GM12878 (cell line): ENCODE data around the gene ZIC5. TPM values are rescaled to one million over a fixed set of nuclear protein-coding genes. Genes with fewer than 3 reads are reported as not detected.

Experiments used
- ATAC-seq: fragments of 200-7000 bp; cut with Tn5 transposase; 3 replicates; pipeline ENCODE4 v1.9.1; 2020; ENCODE audit warnings: mild to moderate bottlenecking, moderate library complexity
- BruUV-seq: library from RNA; stranded (reverse); fragments of 400-500 nt; replicated peaks from 2 replicates; lab custom pipeline; 2021; lab: Mats Ljungman, UMichigan
- CTCF ChIA-PET: fragments of 300-600 bp; sonication (Branson Sonifier 250); formaldehyde crosslinking; extraction: SDS; loops from one replicate; lab custom pipeline; 2021; ENCODE audit warnings: inconsistent platforms; lab: Yijun Ruan, JAX
- POLR2A ChIA-PET: fragments of 350-600 bp; formaldehyde crosslinking; extraction: SDS; loops from one replicate; lab custom pipeline; 2021; ENCODE audit warnings: inconsistent platforms; lab: Charles Lee
- RAD21 ChIA-PET: fragments of 300-600 bp; sonication (Branson Sonifier 250); formaldehyde crosslinking; loops from one replicate; lab custom pipeline; 2023; ENCODE audit warnings: antibody characterized with exemption; ENCODE audit not compliant: unreplicated experiment; lab: Charles Lee
- SMC1A ChIA-PET: fragments of 300-600 bp; sonication (Branson Sonifier 250); formaldehyde crosslinking; loops from one replicate; lab custom pipeline; 2023; ENCODE audit not compliant: unreplicated experiment, uncharacterized antibody; lab: Charles Lee
- DNase-seq: peaks from one replicate; pipeline ENCODE4 v3.0.0-alpha.2; 2011; ENCODE audit warnings: low read depth, low spot score
- FAIRE-seq: peaks from 3 replicates; lab custom pipeline; 2011; peaks lifted over from hg19 to GRCh38; lab: Jason Lieb, UNC
- H2AFZ ChIP-seq: 2 replicates; pipeline ENCODE4 v1.6.0; 2011; ENCODE audit warnings: low read depth, low read length, control low read depth; ENCODE audit not compliant: control insufficient read depth
- H3K27ac ChIP-seq: 2 replicates; pipeline ENCODE4 v1.5.1; 2011; ENCODE audit warnings: control low read depth; ENCODE audit not compliant: control insufficient read depth, insufficient read depth
- H3K27me3 ChIP-seq, 2 experiments: replicated peaks in 1 of 2; 2 replicates each; pipeline versions ENCODE4 v1.6.0 to v1.6.1; 2011; ENCODE audit warnings: low read length in 1 of 2; ENCODE audit not compliant: control insufficient read depth in 2 of 2, insufficient read depth in 2 of 2
- H3K36me3 ChIP-seq, 2 experiments: 2 replicates each; pipeline ENCODE4 v1.5.1; 2011; ENCODE audit warnings: low read length in 1 of 2; ENCODE audit not compliant: control insufficient read depth in 2 of 2, insufficient read depth in 2 of 2
- H3K4me1 ChIP-seq: 2 replicates; pipeline ENCODE4 v1.6.1; 2011; ENCODE audit warnings: mild to moderate bottlenecking, low read length, moderate library complexity, mixed read lengths; ENCODE audit not compliant: control insufficient read depth, insufficient read depth
- H3K4me2 ChIP-seq: 2 replicates; pipeline ENCODE4 v1.6.0; 2011; ENCODE audit warnings: control low read depth; ENCODE audit not compliant: control insufficient read depth, insufficient read depth
- H3K4me3 ChIP-seq: fragments of 200-600 bp; sonication (generic); 2 replicates; pipeline ENCODE4 v1.5.1; 2016
- H3K79me2 ChIP-seq: 2 replicates; pipeline ENCODE4 v1.6.0; 2011; ENCODE audit warnings: low read length; ENCODE audit not compliant: control insufficient read depth, insufficient read depth
- H3K9ac ChIP-seq: 2 replicates; pipeline ENCODE4 v1.8.0; 2011; ENCODE audit warnings: low read length, control low read depth, mixed read lengths; ENCODE audit not compliant: control insufficient read depth, insufficient read depth
- H3K9me3 ChIP-seq: replicated peaks from 3 replicates; pipeline ENCODE4 v1.5.1; 2011; ENCODE audit warnings: mild to moderate bottlenecking, low read length; ENCODE audit not compliant: control insufficient read depth, insufficient read depth
- H4K20me1 ChIP-seq: 2 replicates; pipeline ENCODE4 v1.6.0; 2011; ENCODE audit not compliant: control insufficient read depth, insufficient read depth
- ATF3 ChIP-seq: IDR thresholded peaks from 2 replicates; pipeline ENCODE4 v1.6.1; 2011; ENCODE audit warnings: low read depth, mild to moderate bottlenecking, low read length, moderate library complexity, borderline replicate concordance; ENCODE audit errors: extremely low read depth
- ATF7 ChIP-seq: fragments of 450-650 bp; IDR thresholded peaks from 2 replicates; pipeline ENCODE4 v1.6.1; 2016; ENCODE audit warnings: low read depth, mild to moderate bottlenecking
- SPI1 ChIP-seq: IDR thresholded peaks from 2 replicates; pipeline ENCODE4 v1.6.1; 2011; ENCODE audit warnings: low read depth, mild to moderate bottlenecking, low read length, moderate library complexity, borderline replicate concordance; ENCODE audit not compliant: insufficient read depth
- TCF12 ChIP-seq: IDR thresholded peaks from 2 replicates; pipeline ENCODE4 v1.6.1; 2011; ENCODE audit warnings: low read depth, mild to moderate bottlenecking, low read length
- YY1 ChIP-seq: IDR thresholded peaks from 2 replicates; pipeline ENCODE4 v1.6.1; 2011; ENCODE audit warnings: low read depth, mild to moderate bottlenecking, low read length
- ZZZ3 ChIP-seq: IDR thresholded peaks from 2 replicates; pipeline ENCODE4 v1.6.1; 2011; ENCODE audit warnings: low read depth; ENCODE audit not compliant: control insufficient read depth, insufficient read length
- WGBS: methylation state at CpG from one replicate; pipeline ENCODE4 v1.1.6; 2016; ENCODE audit warnings: low lambda C conversion rate; ENCODE audit not compliant: insufficient replicate concordance, insufficient coverage; ENCODE audit errors: missing lambda C conversion rate; 5-methylcytosine and 5-hydroxymethylcytosine counted together
- in situ Hi-C: fragments of 300-500 bp; cut with MboI; formaldehyde crosslinking; loops from 9 replicates; pipeline ENCODE4 v1.14.3; 2018; ENCODE audit warnings: mixed read lengths
- intact Hi-C: fragments of 100-400 bp; cut with micrococcal nuclease; formaldehyde crosslinking; loops from one replicate; pipeline ENCODE4 v1.14.2; 2022; ENCODE audit not compliant: unreplicated experiment
- polyA plus RNA-seq, 11 experiments: library from polyadenylated mRNA; depleted of rRNA in 4 of 11; unstranded in 6 of 11; stranded (reverse) in 5 of 11; fragments of >200 nt; fragmentation: Nextera tagmentation in 4 of 11; fragmentation: Illumina TruSeq in 1 of 11; extraction: Ambion mirVana in 4 of 11; extraction: Trizol in 1 of 11; gene quantifications; 1 replicate in 1 of 11; 2 replicates in 10 of 11; pipeline versions ENCODE4 v1.2.1 to v1.2.3, GENCODE V29; 2011 to 2016; ENCODE audit warnings: inconsistent platforms in 2 of 11, missing spikeins in 2 of 11, low read depth in 1 of 11
- total RNA-seq, 4 experiments: library from RNA; depleted of rRNA in 3 of 4; stranded (reverse); fragments of >200 nt in 3 of 4; fragmentation: Illumina TruSeq in 1 of 4; extraction: Trizol in 1 of 4; gene quantifications; 2 replicates each; pipeline versions ENCODE4 v1.2.1 to v1.2.3, GENCODE V29; 2013 to 2021
- TF ChIP-seq, protein P1 (sequence below): fragments of 450-650 bp; IDR thresholded peaks from 2 replicates; pipeline ENCODE4 v1.6.1; 2017; ENCODE audit warnings: mild to moderate bottlenecking, low read depth, inconsistent platforms; ENCODE audit not compliant: poor library complexity, severe bottlenecking

ZIC5 gene
- total and polyA plus RNA-seq, 10 of the 15 experiments (the other 5 are each of a cell fraction or from before 2014, with no cell fraction given): not detected

DNA sequence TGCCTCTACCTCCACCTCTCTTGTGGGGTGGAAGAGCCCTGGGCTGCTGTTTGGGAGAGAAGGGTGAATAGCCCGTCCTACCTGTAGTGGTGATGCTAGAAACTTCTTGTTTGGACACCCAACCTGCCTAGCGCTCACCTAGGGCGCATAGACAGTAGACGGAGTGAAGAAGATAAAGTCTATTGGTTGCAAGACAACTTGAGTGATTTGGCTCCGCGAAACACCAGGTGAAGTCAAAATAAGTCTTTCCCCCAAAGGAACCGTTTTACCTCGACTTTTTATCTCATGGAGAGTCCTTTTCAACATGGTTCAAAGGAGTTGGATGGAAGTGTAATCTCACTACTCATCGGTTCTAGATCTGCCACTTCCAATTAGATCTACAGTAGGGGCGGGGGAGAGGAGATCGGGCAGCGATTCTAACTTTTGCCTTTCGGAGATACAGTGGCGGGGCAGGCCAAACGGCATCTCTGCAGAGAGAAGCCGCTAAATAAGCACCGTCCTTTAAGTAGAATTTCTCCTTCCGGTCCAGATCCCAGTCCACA, 694 bp upstream of the ZIC5 start:
- no peak for TF ChIP-seq ZZZ3
- TF ChIP-seq, protein P1, sequence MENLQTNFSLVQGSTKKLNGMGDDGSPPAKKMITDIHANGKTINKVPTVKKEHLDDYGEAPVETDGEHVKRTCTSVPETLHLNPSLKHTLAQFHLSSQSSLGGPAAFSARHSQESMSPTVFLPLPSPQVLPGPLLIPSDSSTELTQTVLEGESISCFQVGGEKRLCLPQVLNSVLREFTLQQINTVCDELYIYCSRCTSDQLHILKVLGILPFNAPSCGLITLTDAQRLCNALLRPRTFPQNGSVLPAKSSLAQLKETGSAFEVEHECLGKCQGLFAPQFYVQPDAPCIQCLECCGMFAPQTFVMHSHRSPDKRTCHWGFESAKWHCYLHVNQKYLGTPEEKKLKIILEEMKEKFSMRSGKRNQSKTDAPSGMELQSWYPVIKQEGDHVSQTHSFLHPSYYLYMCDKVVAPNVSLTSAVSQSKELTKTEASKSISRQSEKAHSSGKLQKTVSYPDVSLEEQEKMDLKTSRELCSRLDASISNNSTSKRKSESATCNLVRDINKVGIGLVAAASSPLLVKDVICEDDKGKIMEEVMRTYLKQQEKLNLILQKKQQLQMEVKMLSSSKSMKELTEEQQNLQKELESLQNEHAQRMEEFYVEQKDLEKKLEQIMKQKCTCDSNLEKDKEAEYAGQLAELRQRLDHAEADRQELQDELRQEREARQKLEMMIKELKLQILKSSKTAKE: no peak
- no peak for TF ChIP-seq SPI1
- no peak for TF ChIP-seq YY1
- TF ChIP-seq ATF3: no peak
- no peak for TF ChIP-seq TCF12
- no peak for TF ChIP-seq ATF7
- DNase-seq: no peak
- H2AFZ ChIP-seq: no peak overlapping the region
- no peaks in the 10 kb centered on the region for H3K36me3 ChIP-seq
- ChIA-PET SMC1A (no interaction called here), POLR2A (no interaction called here), CTCF (no interaction called here), RAD21 (no interaction called here)
- peaks cover 11 to 28% of the 10 kb centered on the region in 2 experiments for H3K27me3 ChIP-seq
- no peak for ATAC-seq
- H3K79me2 ChIP-seq: no peaks in the 10 kb centered on the region
- peaks cover 5% of the 10 kb centered on the region; the same call in 1 of the 3 replicates for H3K9me3 ChIP-seq
- no peak overlapping the region for H3K27ac ChIP-seq
- BruUV-seq: no TSS peak
- no peaks in the 10 kb centered on the region for H4K20me1 ChIP-seq
- no peak overlapping the region for H3K4me2 ChIP-seq
- in situ Hi-C loops: no loop called here
- intact Hi-C loops: no loop called here
- H3K4me1 ChIP-seq: no peaks in the 10 kb centered on the region
- no peak overlapping the region for H3K4me3 ChIP-seq
- no peak overlapping the region for H3K9ac ChIP-seq
- 68% methylated on average over 18 of the region's 18 CpGs for WGBS
- no peak for FAIRE-seq
